SK-N-SH (cell line): ENCODE results near the gene SLX4IP. TPM values are rescaled to one million over a fixed set of nuclear protein-coding genes. Genes with fewer than 3 reads are reported as not detected.

Experiments
- CTCF ChIA-PET: fragments of 300-600, 350-600 bp; formaldehyde crosslinking; extraction: SDS; loops from one replicate; lab custom pipeline; 2021; lab: Yijun Ruan, JAX
- POLR2A ChIA-PET: fragments of 350-600 bp; sonication (Branson Sonifier 250); formaldehyde crosslinking; extraction: SDS; loops from one replicate; lab custom pipeline; 2020; ENCODE audit warnings: antibody characterized with exemption, inconsistent platforms; lab: Yijun Ruan, JAX
- DNase-seq: peaks from one replicate; pipeline ENCODE4 v3.0.0; 2012
- H2AFZ ChIP-seq: fragments of 200-600 bp; sonication (generic); 2 replicates; pipeline ENCODE4 v1.8.1; 2016; ENCODE audit warnings: antibody characterized with exemption, mild to moderate bottlenecking, low read depth
- H3F3A ChIP-seq: fragments of 200-600 bp; sonication (generic); replicated peaks from 2 replicates; pipeline ENCODE3; 2016; ENCODE audit warnings: antibody characterized with exemption, mild to moderate bottlenecking; ENCODE audit not compliant: insufficient read depth
- H3K27ac ChIP-seq, 2 experiments: fragments of 200-500 bp in 1 of 2; fragments of 200-600 bp in 1 of 2; sonication (Bioruptor generic) in 1 of 2; sonication (generic), shearing (Covaris generic) in 1 of 2; 2 replicates each; pipeline versions ENCODE4 v1.5.1 to v1.6.1; 2014 to 2016; ENCODE audit warnings: low read depth in 2 of 2, inconsistent platforms in 1 of 2, low read length in 1 of 2, mild to moderate bottlenecking in 1 of 2, mixed read lengths in 1 of 2
- H3K27me3 ChIP-seq: fragments of 200-600 bp; sonication (generic), shearing (Covaris generic); 2 replicates; pipeline ENCODE4 v1.6.1; 2016; ENCODE audit warnings: mixed run types; ENCODE audit not compliant: insufficient read depth
- H3K36me3 ChIP-seq, 2 experiments: fragments of 200-500 bp in 1 of 2; fragments of 200-600 bp in 1 of 2; sonication (Bioruptor generic) in 1 of 2; sonication (generic) in 1 of 2; replicated peaks in 1 of 2; 2 replicates each; pipeline versions ENCODE3 to v1.5.1; 2014 to 2016; ENCODE audit warnings: low read length in 1 of 2, mild to moderate bottlenecking in 1 of 2; ENCODE audit not compliant: insufficient read depth in 2 of 2, control insufficient read depth in 1 of 2
- H3K4me1 ChIP-seq, 2 experiments: fragments of 200-500 bp in 1 of 2; fragments of 200-600 bp in 1 of 2; sonication (Bioruptor generic) in 1 of 2; sonication (generic), shearing (Covaris generic) in 1 of 2; 2 replicates each; pipeline versions ENCODE4 v1.5.1 to v1.6.1; 2014 to 2016; ENCODE audit warnings: low read depth in 1 of 2, low read length in 1 of 2, mixed run types in 1 of 2; ENCODE audit not compliant: insufficient read depth in 2 of 2, control insufficient read depth in 1 of 2
- H3K4me2 ChIP-seq: fragments of 200-600 bp; sonication (generic), shearing (Covaris generic); 2 replicates; pipeline ENCODE4 v1.6.1; 2017; ENCODE audit warnings: mixed run types
- H3K4me3 ChIP-seq, 2 experiments: fragments of 200-500 bp in 1 of 2; fragments of 200-600 bp in 1 of 2; sonication (Bioruptor generic) in 1 of 2; sonication (generic), shearing (Covaris generic) in 1 of 2; 2 replicates each; pipeline versions ENCODE4 v1.5.1 to v1.8.1; 2014 to 2016; ENCODE audit warnings: low read depth in 2 of 2, inconsistent platforms in 1 of 2, low read length in 1 of 2, mild to moderate bottlenecking in 1 of 2, mixed read lengths in 1 of 2, moderate library complexity in 1 of 2
- H3K79me2 ChIP-seq: fragments of 200-600 bp; sonication (generic); 2 replicates; pipeline ENCODE4 v1.8.1; 2017; ENCODE audit warnings: mild to moderate bottlenecking; ENCODE audit not compliant: insufficient read depth
- H3K9ac ChIP-seq: fragments of 200-600 bp; sonication (generic); 2 replicates; pipeline ENCODE4 v1.6.1; 2017; ENCODE audit warnings: mixed run types
- H3K9me2 ChIP-seq: fragments of 200-600 bp; sonication (generic); 2 replicates; pipeline ENCODE4 v1.6.1; 2017; ENCODE audit warnings: mixed run types
- H3K9me3 ChIP-seq: fragments of 200-600 bp; sonication (generic); 2 replicates; pipeline ENCODE4 v1.6.1; 2017; ENCODE audit warnings: mixed run types, mild to moderate bottlenecking, moderate library complexity
- H4K20me1 ChIP-seq: fragments of 200-600 bp; sonication (generic); 2 replicates; pipeline ENCODE4 v1.6.1; 2017; ENCODE audit warnings: mild to moderate bottlenecking, mixed run types; ENCODE audit not compliant: insufficient read depth
- CHD2 ChIP-seq: fragments of 150-350 bp; IDR thresholded peaks from 2 replicates; pipeline ENCODE4 v1.6.1; 2018; ENCODE audit warnings: low read length; ENCODE audit not compliant: partially characterized antibody
- ELF1 ChIP-seq: IDR thresholded peaks from 2 replicates; pipeline ENCODE4 v1.4.0; 2012
- EP300 ChIP-seq, 2 experiments: IDR thresholded peaks; 2 replicates each; pipeline versions ENCODE4 v1.4.0 to v1.6.1; 2012; ENCODE audit warnings: borderline replicate concordance in 1 of 2, low read depth in 1 of 2, low read length in 1 of 2
- EZH2phosphoT487 ChIP-seq: fragments of 200-600 bp; sonication (generic); IDR thresholded peaks from 2 replicates; pipeline ENCODE4 v1.6.1; 2017; ENCODE audit warnings: low read depth, mixed run types, mild to moderate bottlenecking, antibody characterized with exemption, moderate library complexity, borderline replicate concordance
- FOXJ3 ChIP-seq: sonication (generic); formaldehyde crosslinking; IDR thresholded peaks from 2 replicates; pipeline ENCODE4 v1.5.1; 2020; ENCODE audit warnings: mild to moderate bottlenecking, missing genetic modification reagents
- FOXM1 ChIP-seq: IDR thresholded peaks from 2 replicates; pipeline ENCODE4 v1.4.0; 2012; ENCODE audit warnings: low read depth, mild to moderate bottlenecking
- GABPA ChIP-seq: IDR thresholded peaks from 2 replicates; pipeline ENCODE4 v1.4.0; 2012; ENCODE audit warnings: low read depth, mild to moderate bottlenecking
- JUND ChIP-seq: IDR thresholded peaks from 2 replicates; pipeline ENCODE4 v1.4.0; 2012
- MAX ChIP-seq: IDR thresholded peaks from 2 replicates; pipeline ENCODE4 v1.4.0; 2012; ENCODE audit warnings: low read depth
- MEF2A ChIP-seq: IDR thresholded peaks from 2 replicates; pipeline ENCODE4 v1.4.0; 2012; ENCODE audit warnings: low read depth, borderline replicate concordance
- MXI1 ChIP-seq: IDR thresholded peaks from 2 replicates; pipeline ENCODE4 v1.6.1; 2012; ENCODE audit warnings: mild to moderate bottlenecking, low read depth, low read length, improper control_type of control experiment
- NRF1 ChIP-seq: IDR thresholded peaks from 2 replicates; pipeline ENCODE4 v1.6.1; 2012; ENCODE audit warnings: low read depth, mild to moderate bottlenecking, low read length
- RAD21 ChIP-seq: IDR thresholded peaks from 2 replicates; pipeline ENCODE4 v1.6.1; 2012; ENCODE audit warnings: mild to moderate bottlenecking, low read length
- RCOR1 ChIP-seq: fragments of 150-350 bp; IDR thresholded peaks from 2 replicates; pipeline ENCODE4 v1.6.1; 2017; ENCODE audit warnings: antibody characterized with exemption, low read length
- RFX5 ChIP-seq: IDR thresholded peaks from 2 replicates; pipeline ENCODE4 v1.6.1; 2012; ENCODE audit warnings: mild to moderate bottlenecking, improper control_type of control experiment, low read length
- RXRA ChIP-seq: IDR thresholded peaks from 2 replicates; pipeline ENCODE4 v1.4.0; 2012; ENCODE audit warnings: low read depth, mild to moderate bottlenecking, borderline replicate concordance
- SIN3A ChIP-seq: IDR thresholded peaks from 2 replicates; pipeline ENCODE4 v1.6.1; 2012; ENCODE audit warnings: low read depth, mild to moderate bottlenecking, low read length, moderate library complexity, borderline replicate concordance
- TCF12 ChIP-seq: IDR thresholded peaks from 2 replicates; pipeline ENCODE4 v1.4.0; 2012
- TEAD4 ChIP-seq: IDR thresholded peaks from 2 replicates; pipeline ENCODE4 v1.4.0; 2012; ENCODE audit warnings: mild to moderate bottlenecking, borderline replicate concordance; ENCODE audit not compliant: insufficient read depth
- USF1 ChIP-seq: IDR thresholded peaks from 2 replicates; pipeline ENCODE4 v1.4.0; 2012; ENCODE audit warnings: low read depth, borderline replicate concordance
- USF2 ChIP-seq: fragments of 150-350 bp; IDR thresholded peaks from 2 replicates; pipeline ENCODE4 v1.6.1; 2017; ENCODE audit warnings: antibody characterized with exemption, low read length, low read depth, borderline replicate concordance
- YY1 ChIP-seq: IDR thresholded peaks from 2 replicates; pipeline ENCODE4 v1.4.0; 2012; ENCODE audit warnings: low read depth, mild to moderate bottlenecking
- WGBS: methylation state at CpG from one replicate; pipeline ENCODE4 v1.1.6; 2017; ENCODE audit warnings: low lambda C conversion rate; 5-methylcytosine and 5-hydroxymethylcytosine counted together
- polyA plus RNA-seq, 3 experiments: library from polyadenylated mRNA; depleted of rRNA; stranded (reverse); fragments of >200 nt; gene quantifications; 2 replicates each; pipeline ENCODE4 v1.2.3, GENCODE V29; 2012

Gene SLX4IP
- polyA plus RNA-seq, 1 of the 3 experiments (the other 2 are of a cell fraction) = 1.3 TPM

GRCh38 chr20:10481676-10482075, 46.6 kb downstream of the SLX4IP start:
- H3K9ac ChIP-seq = no peak overlapping the region
- H3K4me1 ChIP-seq = no peaks in the 10 kb centered on the region; a peak in 1 of 4 replicates
- H3K36me3 ChIP-seq = no peaks in the 10 kb centered on the region
- DNase-seq = no peak
- H4K20me1 ChIP-seq = no peaks in the 10 kb centered on the region
- CTCF ChIA-PET = interaction anchor here (1.3 kb wide), 1 partner anchor 55 kb away, joined by 4 read pairs; no protein-coding TSS in a partner anchor
- H3K9me2 ChIP-seq = no peaks in the 10 kb centered on the region
- H3K4me3 ChIP-seq = no peak overlapping the region
- TF ChIP-seq USF1 = no peak
- no peak for TF ChIP-seq NRF1
- no peak for TF ChIP-seq TEAD4
- TF ChIP-seq YY1 = no peak
- TF ChIP-seq RXRA = no peak
- no peak for TF ChIP-seq GABPA
- no peak for TF ChIP-seq SIN3A
- no peak overlapping the region for H3K4me2 ChIP-seq
- H3F3A ChIP-seq = no peaks in the 10 kb centered on the region
- POLR2A ChIA-PET = no interaction called here
- 89% methylated on average over 4 of the region's 5 CpGs for WGBS
- H3K79me2 ChIP-seq = peaks cover 5% of the 10 kb centered on the region; the same call in 1 of the 2 replicates
- no peaks in the 10 kb centered on the region for H3K27me3 ChIP-seq
- H2AFZ ChIP-seq = no peak overlapping the region
- no peak overlapping the region for H3K27ac ChIP-seq
- H3K9me3 ChIP-seq = no peaks in the 10 kb centered on the region

- DNase-seq = no peak
- no peak overlapping the region for H2AFZ ChIP-seq
- CTCF ChIA-PET = no interaction called here
- no peak overlapping the region for H3K9ac ChIP-seq
- H3K4me2 ChIP-seq = no peak overlapping the region
- H3K4me3 ChIP-seq = no peak overlapping the region
- H3K27ac ChIP-seq = no peak overlapping the region
- no peaks in the 10 kb centered on the region for H4K20me1 ChIP-seq
- H3F3A ChIP-seq = no peaks in the 10 kb centered on the region
- H3K9me2 ChIP-seq = no peaks in the 10 kb centered on the region
- H3K79me2 ChIP-seq = no peaks in the 10 kb centered on the region
- TF ChIP-seq MAX (no peak), JUND (no peak), YY1 (no peak), RAD21 (no peak), RCOR1 (no peak), EP300 (IDR thresholded peaks at IDR 0.05; ENCODE audit: borderline replicate concordance in 1 of 2, low read depth in 1 of 2, low read length in 1 of 2) (no peak), CHD2 (no peak), TCF12 (no peak), TEAD4 (no peak), RXRA (no peak), MEF2A (no peak), FOXM1 (no peak), USF2 (no peak), RFX5 (no peak), ELF1 (no peak), MXI1 (no peak), SIN3A (no peak), NRF1 (no peak), EZH2phosphoT487 (no peak), FOXJ3 (no peak)
- TF ChIP-seq, all 33 proteins: peak for 0
- POLR2A ChIA-PET = no interaction called here
- no peaks in the 10 kb centered on the region for H3K27me3 ChIP-seq
- H3K4me1 ChIP-seq = no peaks in the 10 kb centered on the region; a peak in 1 of 4 replicates
- 100% methylated on average over 2 of the region's 2 CpGs for WGBS
- no peaks in the 10 kb centered on the region for H3K36me3 ChIP-seq
- no peaks in the 10 kb centered on the region for H3K9me3 ChIP-seq
Observed at GRCh38 chr20:10483691-10484090, 48.6 kb downstream of the SLX4IP start.
